ENCODE measurements around the gene SH3GLB1.
"Not testable (repeated sequence)": the region's sequence is repeated elsewhere in the genome, so short reads cannot be mapped to it uniquely, and the experiment has no call there.

The SH3GLB1 gene

DNA sequence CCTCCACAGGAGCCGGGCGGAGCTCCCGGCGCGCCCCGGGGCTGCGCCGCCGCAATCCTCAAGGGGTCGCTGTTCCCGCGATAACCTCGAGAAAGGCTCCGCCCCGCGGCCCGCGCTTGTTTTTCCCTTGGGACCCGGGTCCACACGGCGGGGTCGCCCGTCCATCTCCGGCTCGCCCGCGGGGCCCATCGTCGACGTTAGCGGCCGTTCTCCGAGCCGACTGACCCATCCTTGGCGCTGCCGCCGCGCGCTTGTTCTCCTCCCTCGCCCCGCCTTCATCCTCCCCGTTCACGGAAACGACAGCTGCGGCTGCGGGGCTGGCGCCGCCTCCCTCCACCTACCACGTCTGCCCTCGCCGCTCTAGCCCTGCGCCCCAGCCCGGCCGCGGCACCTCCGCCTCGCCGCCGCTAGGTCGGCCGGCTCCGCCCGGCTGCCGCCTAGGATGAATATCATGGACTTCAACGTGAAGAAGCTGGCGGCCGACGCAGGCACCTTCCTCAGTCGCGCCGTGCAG lies at the start of gene SH3GLB1:
TSS of gene SH3GLB1 (plus strand) at position 119 of the 514 bp plus-strand sequence. CDS start at position 443, 324 bp downstream.
- DNase-seq (ENCODE audit: low read depth) = peak; percentile 82

DNA sequence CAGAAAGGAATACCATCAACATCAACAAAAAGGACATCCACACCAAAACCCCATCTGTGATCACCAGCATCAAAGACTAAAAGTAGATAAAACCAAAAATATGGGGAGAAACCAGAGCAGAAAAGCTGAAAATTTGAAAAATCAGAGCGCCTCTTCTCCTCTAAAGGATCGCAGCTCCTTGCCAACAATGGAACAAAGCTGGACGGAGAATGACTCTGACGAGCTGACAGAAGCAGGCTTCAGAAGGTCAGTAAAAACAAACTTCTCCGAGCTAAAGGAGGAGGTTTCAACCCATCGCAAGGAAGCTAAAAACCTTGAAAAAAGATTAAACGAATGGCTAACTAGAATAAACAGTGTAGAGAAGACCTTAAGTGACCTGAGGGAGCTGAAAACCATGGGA lies 46.0 kb upstream of the SH3GLB1 start:
- not testable (repeated sequence) for DNase-seq (ENCODE audit: low read depth)

DNA sequence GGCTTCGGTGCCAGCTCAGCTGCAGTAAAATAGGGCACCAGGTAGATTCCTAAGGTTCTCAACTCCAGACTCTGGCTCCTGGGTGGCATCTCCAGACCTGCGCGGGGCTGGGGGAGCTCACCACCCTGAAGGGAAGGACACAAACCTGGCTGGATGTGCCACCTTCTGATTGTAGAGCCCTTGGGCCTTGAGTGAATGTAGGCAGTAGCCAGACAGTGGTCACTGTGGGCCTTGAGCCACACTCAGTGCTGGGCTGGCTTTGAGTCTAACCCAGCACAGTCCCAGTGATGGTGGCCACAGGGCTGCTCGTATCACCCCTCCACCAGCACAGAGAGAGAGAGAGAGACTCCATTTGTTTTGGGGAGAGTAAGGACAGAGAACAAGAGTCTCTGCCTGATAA lies 38.0 kb upstream of the SH3GLB1 start:
- DNase-seq (ENCODE audit: low read depth) = no peak

GRCh38 chr1:86687595-86687994 lies 16.8 kb upstream of the SH3GLB1 start:
- DNase-seq (ENCODE audit: low read depth) = no peak

DNA sequence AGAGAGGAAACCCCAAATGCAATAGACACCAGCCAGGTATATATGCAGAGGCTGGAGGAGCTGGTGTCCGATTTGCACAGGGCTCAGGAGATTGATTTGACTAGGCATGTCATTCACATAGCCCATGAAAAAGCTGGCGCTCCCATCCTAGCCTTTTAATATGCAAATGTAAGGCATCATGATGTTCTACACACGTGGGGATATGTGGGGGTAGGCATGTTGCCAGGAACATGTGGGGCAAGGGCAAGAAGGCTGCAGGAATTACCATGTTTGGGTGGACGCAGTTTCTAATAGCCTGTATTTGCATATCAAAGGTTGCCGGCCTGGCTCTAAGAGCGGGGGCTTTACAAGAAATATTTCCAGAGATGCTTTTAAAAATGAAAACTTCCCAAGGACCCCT lies 11.7 kb upstream of the SH3GLB1 start:
- no peak for DNase-seq (ENCODE audit: low read depth)

- DNase-seq (ENCODE audit: low read depth) = no peak
These were observed 9.0 kb upstream of the SH3GLB1 start for GRCh38 chr1:86695400-86695799.

DNA sequence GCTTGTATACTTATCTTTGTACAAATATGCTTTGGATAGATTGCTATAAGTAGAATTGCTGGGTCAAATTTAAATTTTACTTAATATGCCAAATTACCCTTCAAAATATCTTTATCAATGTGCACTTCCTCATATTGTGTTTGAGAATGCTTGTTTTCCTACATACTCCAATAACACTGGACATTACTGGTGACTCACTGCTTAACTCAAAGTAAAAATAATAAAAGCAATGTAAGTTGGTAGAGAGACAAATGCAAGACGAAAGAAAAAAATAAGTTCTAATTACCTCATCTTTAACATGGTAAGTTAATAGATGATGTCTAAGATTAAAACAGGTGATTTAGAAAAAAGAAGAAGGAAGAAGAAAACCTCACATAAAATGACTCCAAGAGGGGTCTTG lies 7.9 kb upstream of the SH3GLB1 start:
- DNase-seq (ENCODE audit: low read depth) = no peak

GRCh38 chr1:86699186-86699585 lies 5.2 kb upstream of the SH3GLB1 start:
- DNase-seq (ENCODE audit: low read depth) = no peak

DNA sequence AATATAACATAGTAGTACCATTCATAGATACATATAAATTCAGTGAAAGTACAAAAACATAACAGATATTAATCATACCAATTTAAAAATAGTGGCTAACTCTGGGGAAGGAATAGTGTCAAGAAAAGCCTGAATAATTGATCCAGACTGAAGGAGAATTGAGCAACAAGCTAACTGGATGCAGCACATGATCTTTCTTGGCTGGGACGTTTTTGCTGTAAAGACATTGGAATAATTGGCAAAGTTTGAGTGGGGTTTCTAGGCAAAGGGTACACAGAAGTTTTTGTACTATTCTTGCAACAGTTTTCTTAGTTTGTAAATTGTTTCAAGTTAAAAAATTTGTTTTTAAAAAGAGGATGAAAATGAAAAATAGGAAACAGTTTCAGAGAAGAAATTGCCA lies 2.6 kb upstream of the SH3GLB1 start:
- DNase-seq (ENCODE audit: low read depth) = no peak

GRCh38 chr1:86702954-86703494 lies 1.4 kb upstream of the SH3GLB1 start:
- not testable (repeated sequence) for DNase-seq (ENCODE audit: low read depth)

- no peak for DNase-seq (ENCODE audit: low read depth)
These were observed 499 bp upstream of the SH3GLB1 start for GRCh38 chr1:86703696-86704457.

- DNase-seq (ENCODE audit: low read depth) = peak; percentile 32
These were observed 742 bp downstream of the SH3GLB1 start for GRCh38 chr1:86704972-86705664.

DNA sequence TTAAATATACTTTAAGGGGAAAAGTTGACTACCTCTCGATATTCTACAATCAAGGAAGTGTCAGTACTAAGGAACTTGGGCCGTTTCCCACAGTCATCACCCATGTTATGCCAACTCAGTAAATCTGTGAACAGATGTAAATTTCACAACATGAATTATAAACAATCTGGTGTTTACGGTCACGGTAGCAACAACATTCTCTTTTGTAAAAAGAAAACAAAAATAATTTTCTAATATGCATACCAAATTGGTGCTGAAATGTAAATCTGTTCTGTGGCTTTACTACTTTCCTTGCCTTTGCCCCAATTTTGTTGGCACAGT lies 1.2 kb downstream of the SH3GLB1 start:
- no peak for DNase-seq (ENCODE audit: low read depth)

DNA sequence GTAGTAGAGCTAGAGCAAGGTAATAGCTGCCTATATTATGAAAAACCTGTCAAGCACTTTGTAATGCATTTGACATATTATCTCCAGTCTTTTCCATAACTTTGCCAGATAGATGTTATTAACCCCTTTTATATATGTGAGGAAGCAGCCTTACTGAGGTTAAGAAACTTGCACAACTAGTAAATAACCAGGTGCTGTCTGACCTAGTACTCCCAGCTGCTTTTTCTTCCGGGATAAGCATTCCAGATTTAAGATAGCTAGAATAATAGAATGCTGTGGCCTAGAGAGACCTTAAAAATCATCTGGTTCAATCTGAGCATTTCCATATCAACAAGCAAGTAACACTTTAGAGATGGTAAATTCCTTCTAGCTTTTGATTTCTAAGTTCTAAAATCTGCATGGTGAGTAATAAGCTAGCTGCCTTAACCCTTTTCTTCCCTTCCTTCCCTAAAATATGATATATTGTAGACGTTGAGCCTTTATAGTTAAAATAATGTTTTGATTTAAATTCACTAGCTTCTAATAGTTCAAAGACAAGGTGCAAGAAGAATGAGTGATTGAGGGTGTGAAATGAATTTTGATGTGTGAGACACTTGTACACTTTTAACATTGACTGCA lies 1.8 kb downstream of the SH3GLB1 start:
- DNase-seq (ENCODE audit: low read depth) = no peak

DNA sequence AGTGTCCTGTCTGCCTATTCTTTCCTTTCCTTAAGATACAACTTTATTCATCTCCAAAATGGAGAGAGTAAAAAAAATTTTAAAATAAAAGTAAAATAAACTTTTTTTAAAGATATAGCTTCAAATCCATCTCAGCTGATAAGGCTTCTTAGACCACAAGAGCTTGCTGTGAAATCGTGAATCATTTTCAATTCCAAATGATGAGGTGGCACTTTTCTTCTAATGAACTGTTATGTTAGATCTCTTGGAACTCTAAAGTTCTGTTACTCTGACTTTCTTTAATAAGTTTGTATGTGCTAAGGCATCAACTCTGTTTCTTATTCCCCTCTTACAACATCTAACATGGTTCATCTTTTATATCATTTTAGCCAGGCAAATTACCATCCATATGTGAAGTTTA lies 4.5 kb downstream of the SH3GLB1 start:
- no peak for DNase-seq (ENCODE audit: low read depth)

GRCh38 chr1:86712088-86712860 lies 7.9 kb downstream of the SH3GLB1 start:
- DNase-seq (ENCODE audit: low read depth) = no peak

DNA sequence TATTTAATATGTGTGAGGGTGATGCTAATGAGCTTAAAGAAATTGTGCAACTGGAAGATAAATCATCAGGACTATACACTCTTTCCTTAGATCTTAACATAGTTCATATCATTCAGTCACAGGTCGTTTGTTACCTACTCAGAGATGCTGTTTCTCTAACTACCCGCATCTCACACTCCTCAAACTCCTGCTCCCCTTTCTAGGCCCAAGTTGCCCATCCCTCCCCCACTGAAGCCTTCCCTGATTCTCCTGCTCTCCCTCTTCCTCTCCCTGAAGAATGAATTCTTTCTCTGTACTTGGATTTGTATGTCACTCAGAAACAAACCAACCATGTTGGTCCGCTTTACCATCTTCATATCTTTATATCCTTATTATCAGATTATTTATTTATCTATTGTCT lies 9.1 kb downstream of the SH3GLB1 start:
- DNase-seq (ENCODE audit: low read depth) = no peak

DNA sequence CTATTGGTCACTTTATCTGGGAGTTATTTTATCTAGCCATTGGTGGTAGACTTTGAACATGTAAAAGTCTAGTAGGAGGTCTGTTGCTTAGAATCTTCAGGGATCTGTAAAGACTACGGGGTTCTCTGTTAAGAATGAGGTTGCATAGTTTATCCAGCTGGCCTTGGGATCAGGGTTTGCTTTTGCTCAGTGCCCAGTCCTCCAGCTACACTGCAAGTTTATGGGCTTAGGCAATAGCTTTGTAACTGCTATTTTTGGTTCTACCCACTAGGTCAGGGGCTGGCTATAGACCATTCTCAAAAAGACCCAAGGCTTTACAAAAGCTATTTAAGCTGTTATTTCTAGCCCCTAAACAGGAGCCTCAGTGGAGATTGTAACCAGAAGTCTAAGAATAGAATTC lies 9.8 kb downstream of the SH3GLB1 start:
- DNase-seq (ENCODE audit: low read depth) = no peak

DNA sequence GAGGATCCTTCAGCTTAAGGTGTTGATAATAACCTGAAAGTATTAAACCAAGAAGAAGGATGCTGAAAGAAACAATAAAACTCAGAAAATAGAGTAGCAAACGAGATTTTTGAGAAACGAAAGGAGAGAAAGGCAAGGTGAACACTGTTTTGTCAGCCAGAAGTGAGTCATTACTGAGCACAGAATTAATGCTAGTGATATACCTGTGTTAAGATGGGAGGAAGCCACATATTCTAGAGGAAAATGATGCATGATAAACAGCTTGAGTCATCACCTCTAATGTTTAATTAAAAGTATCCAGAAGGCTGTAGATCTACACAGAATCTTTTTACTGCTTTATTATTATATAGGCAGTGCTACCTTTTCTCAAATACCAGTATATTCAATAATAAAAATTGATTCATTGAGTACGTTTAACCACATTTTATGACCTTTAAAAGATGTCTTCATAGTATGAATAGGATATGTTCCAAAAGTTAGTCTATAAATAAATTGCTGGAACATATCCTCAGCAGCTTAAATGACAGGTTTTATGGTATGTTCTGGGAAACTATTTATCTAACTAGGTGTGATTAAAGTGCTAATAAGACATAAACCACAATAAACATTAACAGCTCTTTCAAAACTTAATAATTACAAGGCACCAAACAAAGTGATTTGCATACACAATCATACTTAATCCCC lies 10.3 kb downstream of the SH3GLB1 start:
- no peak for DNase-seq (ENCODE audit: low read depth)

- DNase-seq (ENCODE audit: low read depth) = no peak
These were observed 14.4 kb downstream of the SH3GLB1 start for GRCh38 chr1:86718786-86719185.

DNA sequence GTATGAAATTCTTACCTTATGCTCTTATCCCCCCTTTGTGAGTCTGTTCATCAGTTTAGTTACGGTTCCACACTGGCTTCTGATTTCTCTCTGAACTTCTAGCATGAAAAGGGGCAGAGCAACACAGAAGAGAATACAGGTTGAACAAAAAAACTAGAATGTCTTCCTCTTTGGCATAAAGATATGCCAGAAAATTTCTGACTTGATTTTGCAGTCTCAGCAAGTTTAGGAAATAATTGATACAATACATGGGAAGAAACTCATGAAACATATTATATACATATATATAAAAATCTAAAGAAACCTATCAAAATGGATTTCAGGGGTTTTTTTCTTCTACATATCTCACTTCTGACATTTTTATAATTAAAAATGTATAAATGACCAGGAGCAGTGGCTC lies 27.0 kb downstream of the SH3GLB1 start:
- no peak for DNase-seq (ENCODE audit: low read depth)

All from stimulated activated CD8-positive, alpha-beta memory T cell treated with anti-CD3 and anti-CD28 coated beads, Interleukin-12 subunit alpha, Interleukin-12 subunit beta, amount 100 ng/mL, for 4 hours (primary cell).